T47D (cell line): ENCODE measurements around the gene SLC47A2.

Experiments used
- DNase-seq, 2 experiments: peaks; one replicate each; pipeline versions ENCODE4 v3.0.0 to v3.0.0-alpha.2; 2011 to 2012; ENCODE audit warnings: low read depth in 1 of 2, low spot score in 1 of 2
- JUND ChIP-seq: IDR thresholded peaks from 2 replicates; pipeline ENCODE4 v1.6.1; 2012; ENCODE audit warnings: low read depth
- in situ Hi-C: cut with HindIII; loops from 2 replicates; pipeline ENCODE4 v1.10.0; 2016; ENCODE audit warnings: low sequenced_read_pairs, low pct_unique_long_range_greater_than_20kb

The SLC47A2 gene

GRCh38 chr17:19656336-19656735, 60.0 kb downstream of the SLC47A2 start:
- DNase-seq: no peak
- in situ Hi-C loops: no loop called here
- TF ChIP-seq JUND: no peak

GRCh38 chr17:19654896-19655295, 61.5 kb downstream of the SLC47A2 start:
- in situ Hi-C loops: no loop called here
- no peak for DNase-seq
- no peak for TF ChIP-seq JUND

GRCh38 chr17:19654342-19654886, 62.0 kb downstream of the SLC47A2 start:
- in situ Hi-C loops: no loop called here
- no peak for DNase-seq
- no peak for TF ChIP-seq JUND

- no peak for TF ChIP-seq JUND
- in situ Hi-C loops: no loop called here
- DNase-seq: peak in 1 of 2 experiments; percentile 63
Observed at GRCh38 chr17:19652595-19652994, 63.8 kb downstream of the SLC47A2 start.

- in situ Hi-C loops: no loop called here
- DNase-seq: no peak
- TF ChIP-seq JUND: no peak
Observed at GRCh38 chr17:19651451-19652238, 64.7 kb downstream of the SLC47A2 start.

- DNase-seq: no peak
- in situ Hi-C loops: no loop called here
- TF ChIP-seq JUND: no peak
Observed at GRCh38 chr17:19650826-19651225, 65.6 kb downstream of the SLC47A2 start.

- no peak for DNase-seq
- in situ Hi-C loops: no loop called here
- TF ChIP-seq JUND: no peak
Observed at GRCh38 chr17:19649274-19649541, 67.2 kb downstream of the SLC47A2 start.

- DNase-seq: peak; percentile 98 to 99
- in situ Hi-C loops: no loop called here
- TF ChIP-seq JUND: no peak
Observed at GRCh38 chr17:19648475-19649273, 67.7 kb downstream of the SLC47A2 start, which contains the start of gene ALDH3A2. TSS of gene ALDH3A2 (plus strand) at chr17:19648751. CDS start at chr17:19648972, 221 bp downstream.

- no peak for TF ChIP-seq JUND
- in situ Hi-C loops: no loop called here
- DNase-seq: peak; percentile 44 to 63
Observed at GRCh38 chr17:19647697-19648474, 68.5 kb downstream of the SLC47A2 start.

- TF ChIP-seq JUND: no peak
- in situ Hi-C loops: no loop called here
- no peak for DNase-seq
Observed at GRCh38 chr17:19646788-19647696, 69.3 kb downstream of the SLC47A2 start.

GRCh38 chr17:19645734-19646201, 70.6 kb downstream of the SLC47A2 start:
- DNase-seq: peak in 1 of 2 experiments; percentile 51
- TF ChIP-seq JUND: no peak
- in situ Hi-C loops: no loop called here
